Lower lobe of right lung (tissue), 2 donors: ENCODE measurements around the gene LINC01488. TPM values are rescaled to one million over a fixed set of nuclear protein-coding genes. Genes with fewer than 3 reads are reported as not detected.

ENCODE experiments used
- ATAC-seq, 2 donors: fragments of 200-7000 bp; cut with Tn5 transposase; one replicate each; pipeline ENCODE4 v1.9.1; 2020 to 2022; ENCODE audit warnings: mild to moderate bottlenecking in 2 of 2, moderate library complexity in 2 of 2
- DNase-seq: peaks from one replicate; pipeline ENCODE4 v3.0.0-alpha.2; 2020
- H3K27ac ChIP-seq: fragments of 200-600 bp; one replicate; pipeline ENCODE4 v1.8.0; 2022
- H3K27me3 ChIP-seq: fragments of 200-600 bp; one replicate; pipeline ENCODE4 v1.8.0; 2022; ENCODE audit warnings: low read depth
- H3K36me3 ChIP-seq: fragments of 200-600 bp; one replicate; pipeline ENCODE4 v1.8.0; 2022; ENCODE audit warnings: mild to moderate bottlenecking
- H3K4me1 ChIP-seq: fragments of 200-600 bp; one replicate; pipeline ENCODE4 v1.8.0; 2022
- H3K4me3 ChIP-seq: fragments of 200-600 bp; one replicate; pipeline ENCODE4 v1.8.0; 2022; ENCODE audit warnings: mild to moderate bottlenecking
- H3K9me3 ChIP-seq: fragments of 200-600 bp; one replicate; pipeline ENCODE4 v1.8.0; 2022
- intact Hi-C: fragments of 100-400 bp; cut with DNase I; formaldehyde crosslinking; loops from one replicate; pipeline ENCODE4 v1.11.0; 2022
- total RNA-seq: library from RNA; stranded (reverse); fragmentation: NEBNext Ultra II Directional; extraction: Animal tissue kit (Norgen Biotek cat#: 25700); gene quantifications from one replicate; pipeline ENCODE4 v1.2.1, GENCODE V29; 2021
- TF ChIP-seq, protein P1 (sequence below): fragments of 200-600 bp; IDR thresholded peaks from one replicate; pipeline ENCODE4 v1.8.0; 2022; ENCODE audit warnings: antibody characterized with exemption, mild to moderate bottlenecking
- donor health status: DM: no; HTN: yes; CAD: no; lungs with severe emphysema.

LINC01488 gene
- total RNA-seq, 1 donor from 2014 or later: not detected

DNA sequence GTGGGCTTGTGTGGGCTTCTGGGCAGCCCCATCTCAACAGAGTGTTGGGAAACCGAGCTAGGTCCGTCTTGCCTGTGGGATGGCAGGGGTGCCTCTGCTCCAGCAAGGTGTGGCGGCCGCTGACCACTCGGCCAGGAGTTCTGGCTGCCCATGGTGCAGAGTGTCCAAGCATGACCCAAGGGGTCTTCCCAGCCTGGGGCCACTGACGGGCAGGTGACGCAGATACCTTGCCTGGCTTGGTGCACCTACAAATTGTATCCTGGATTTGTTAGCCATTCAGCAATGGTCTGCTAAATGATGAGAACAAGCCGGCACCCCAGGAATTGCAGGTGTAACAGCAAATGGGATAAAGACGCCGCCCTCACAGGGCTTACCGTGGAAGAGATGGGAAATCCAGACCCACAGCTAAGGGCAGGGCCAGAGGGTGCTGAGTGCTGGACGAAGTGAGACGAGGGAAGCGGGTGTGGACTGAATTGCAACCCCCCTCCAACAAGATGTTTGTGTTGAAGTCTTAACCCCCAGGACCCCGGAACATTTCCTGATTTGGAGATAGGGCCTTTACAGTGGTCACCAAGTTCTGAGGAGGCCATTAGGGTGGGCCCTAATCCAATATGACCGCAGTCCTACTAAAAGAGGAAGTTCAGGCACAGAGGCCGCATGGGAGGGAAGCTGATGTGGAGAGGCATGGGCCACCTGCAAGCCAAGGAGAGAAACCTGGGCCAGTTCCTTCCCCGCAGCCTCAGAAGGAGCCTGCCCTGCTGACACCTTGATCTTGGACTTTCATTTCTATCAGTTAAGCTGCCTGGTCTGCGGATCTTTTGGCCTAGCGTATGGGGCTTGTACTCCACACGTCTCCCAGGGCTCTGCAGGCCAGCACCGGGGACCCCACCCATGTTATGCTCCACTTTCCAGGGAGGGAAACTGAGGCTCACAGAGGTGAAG, 45.2 kb upstream of the LINC01488 start:
- H3K4me1 ChIP-seq: peaks cover 3% of the 10 kb centered on the region
- intact Hi-C loops: no loop called here
- ATAC-seq (no peak), DNase-seq (peak; percentile 42)
- no peaks in the 10 kb centered on the region for H3K9me3 ChIP-seq
- H3K36me3 ChIP-seq: no peaks in the 10 kb centered on the region
- TF ChIP-seq, protein P1, sequence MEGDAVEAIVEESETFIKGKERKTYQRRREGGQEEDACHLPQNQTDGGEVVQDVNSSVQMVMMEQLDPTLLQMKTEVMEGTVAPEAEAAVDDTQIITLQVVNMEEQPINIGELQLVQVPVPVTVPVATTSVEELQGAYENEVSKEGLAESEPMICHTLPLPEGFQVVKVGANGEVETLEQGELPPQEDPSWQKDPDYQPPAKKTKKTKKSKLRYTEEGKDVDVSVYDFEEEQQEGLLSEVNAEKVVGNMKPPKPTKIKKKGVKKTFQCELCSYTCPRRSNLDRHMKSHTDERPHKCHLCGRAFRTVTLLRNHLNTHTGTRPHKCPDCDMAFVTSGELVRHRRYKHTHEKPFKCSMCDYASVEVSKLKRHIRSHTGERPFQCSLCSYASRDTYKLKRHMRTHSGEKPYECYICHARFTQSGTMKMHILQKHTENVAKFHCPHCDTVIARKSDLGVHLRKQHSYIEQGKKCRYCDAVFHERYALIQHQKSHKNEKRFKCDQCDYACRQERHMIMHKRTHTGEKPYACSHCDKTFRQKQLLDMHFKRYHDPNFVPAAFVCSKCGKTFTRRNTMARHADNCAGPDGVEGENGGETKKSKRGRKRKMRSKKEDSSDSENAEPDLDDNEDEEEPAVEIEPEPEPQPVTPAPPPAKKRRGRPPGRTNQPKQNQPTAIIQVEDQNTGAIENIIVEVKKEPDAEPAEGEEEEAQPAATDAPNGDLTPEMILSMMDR: no peak
- peak overlapping the region; percentile 39 for H3K27ac ChIP-seq
- H3K27me3 ChIP-seq: no peaks in the 10 kb centered on the region
- no peak overlapping the region for H3K4me3 ChIP-seq

DNA sequence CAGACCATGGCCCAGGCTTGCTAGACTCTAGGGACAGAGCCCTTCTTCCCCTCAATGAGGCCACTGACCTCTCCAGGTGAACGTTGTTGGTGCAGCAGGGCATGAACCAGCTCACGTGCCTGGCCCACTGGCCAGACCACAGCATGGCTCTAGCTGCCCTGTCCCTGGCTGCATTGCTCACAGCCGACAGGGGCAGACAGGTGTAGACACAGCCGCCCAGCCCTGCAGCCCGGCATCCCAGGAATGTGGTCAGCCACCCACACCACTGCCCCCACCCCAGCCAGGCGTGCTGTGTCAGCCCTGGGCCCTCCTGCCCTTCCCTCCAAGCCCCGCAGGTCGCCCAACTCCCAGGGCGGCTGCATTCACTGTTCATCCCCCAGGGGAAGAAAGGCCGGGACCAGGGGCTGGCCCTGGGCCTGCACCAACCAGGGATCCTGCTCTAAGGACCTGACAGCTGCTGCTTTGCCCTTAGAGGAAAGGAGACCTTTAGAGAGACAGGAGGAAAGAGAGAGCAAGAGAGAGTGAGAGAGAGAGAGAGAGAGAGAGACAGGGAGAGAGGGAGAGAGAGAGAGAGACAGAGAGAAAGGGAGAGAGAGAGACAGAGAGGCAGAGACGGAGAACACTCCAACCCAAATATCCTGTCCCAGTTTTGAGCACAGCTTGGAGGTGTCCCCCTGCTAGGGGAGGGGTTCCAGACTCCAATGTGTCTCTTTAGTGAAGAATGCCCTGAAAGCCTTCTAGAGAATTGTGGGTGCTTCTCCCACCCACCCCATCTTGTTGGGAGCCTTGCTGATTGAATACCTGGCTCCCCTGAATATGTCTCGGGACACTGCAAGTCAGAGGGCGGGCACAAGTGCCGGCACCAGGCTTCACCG, 44.2 kb upstream of the LINC01488 start:
- H3K27ac ChIP-seq: peak overlapping the region; percentile 39

DNA sequence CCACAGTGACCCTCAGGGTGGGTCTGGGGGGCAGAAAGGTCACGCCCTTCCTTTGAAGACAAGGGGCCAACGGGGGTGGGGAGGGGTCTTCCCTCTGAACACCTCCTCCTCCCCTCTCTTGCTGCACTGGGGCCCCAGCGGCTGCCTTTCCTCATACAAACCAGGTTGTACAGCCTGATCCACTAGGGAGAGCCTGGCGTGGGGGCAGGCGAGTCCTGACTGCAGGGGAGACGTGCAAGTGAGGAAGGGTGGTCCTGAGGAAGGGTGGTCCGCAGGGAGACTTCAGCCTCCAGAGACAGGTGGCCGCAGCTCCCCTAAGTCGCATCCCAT, 43.6 kb upstream of the LINC01488 start:
- H3K27ac ChIP-seq: no peak overlapping the region
- DNase-seq: no peak
- H3K4me3 ChIP-seq: no peak overlapping the region
- H3K9me3 ChIP-seq: no peaks in the 10 kb centered on the region
- no peaks in the 10 kb centered on the region for H3K27me3 ChIP-seq
- TF ChIP-seq, protein P1: no peak
- no peaks in the 10 kb centered on the region for H3K36me3 ChIP-seq
- no peak for ATAC-seq
- H3K4me1 ChIP-seq: peaks cover 13% of the 10 kb centered on the region
- intact Hi-C loops: no loop called here

More for the DNA sequence above, 44.2 kb upstream of the LINC01488 start:
- ATAC-seq (peak; percentile 90 to 92), DNase-seq (peak; percentile 84)
- intact Hi-C loops: no loop called here
- H3K36me3 ChIP-seq: no peaks in the 10 kb centered on the region
- H3K4me1 ChIP-seq: peaks cover 7% of the 10 kb centered on the region
- TF ChIP-seq, protein P1: no peak
- H3K27me3 ChIP-seq: no peaks in the 10 kb centered on the region
- no peak overlapping the region for H3K4me3 ChIP-seq
- no peaks in the 10 kb centered on the region for H3K9me3 ChIP-seq

DNA sequence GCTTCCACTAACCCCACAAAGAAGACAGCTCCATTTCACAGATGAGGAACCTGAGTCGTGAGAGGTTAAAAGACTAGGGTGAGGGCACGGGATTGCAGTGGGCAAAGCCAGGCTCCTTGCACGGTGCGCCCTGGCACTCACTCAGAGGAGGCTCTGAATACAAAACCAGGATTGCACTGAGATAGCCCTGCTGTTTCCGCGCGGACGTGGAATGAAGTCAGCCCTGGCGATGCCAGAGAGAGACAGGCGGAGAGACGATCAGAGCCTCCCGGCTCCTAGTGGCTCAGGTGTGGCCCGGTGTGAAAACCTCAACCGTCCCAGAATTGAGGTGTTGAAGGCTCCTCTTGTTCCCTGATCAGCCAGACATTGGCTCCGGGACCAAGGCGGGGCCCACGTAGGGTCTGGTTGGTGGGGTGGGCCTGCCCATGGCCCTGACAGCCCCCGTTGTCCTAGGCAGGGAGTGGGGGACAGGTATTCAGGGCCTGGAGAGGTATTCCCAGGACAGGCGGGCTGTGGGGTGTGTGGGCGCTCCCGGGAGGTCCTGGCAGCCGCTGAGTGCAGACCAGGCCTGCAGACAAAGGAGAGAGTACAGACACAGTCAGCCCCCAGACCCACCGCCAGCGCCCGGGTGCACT, 43.1 kb upstream of the LINC01488 start:
- TF ChIP-seq, protein P1: no peak
- H3K9me3 ChIP-seq: no peaks in the 10 kb centered on the region
- no peak overlapping the region for H3K4me3 ChIP-seq
- H3K27me3 ChIP-seq: no peaks in the 10 kb centered on the region
- intact Hi-C loops: no loop called here
- H3K4me1 ChIP-seq: peaks cover 18% of the 10 kb centered on the region
- no peak overlapping the region for H3K27ac ChIP-seq
- ATAC-seq (no peak), DNase-seq (no peak)
- no peaks in the 10 kb centered on the region for H3K36me3 ChIP-seq

DNA sequence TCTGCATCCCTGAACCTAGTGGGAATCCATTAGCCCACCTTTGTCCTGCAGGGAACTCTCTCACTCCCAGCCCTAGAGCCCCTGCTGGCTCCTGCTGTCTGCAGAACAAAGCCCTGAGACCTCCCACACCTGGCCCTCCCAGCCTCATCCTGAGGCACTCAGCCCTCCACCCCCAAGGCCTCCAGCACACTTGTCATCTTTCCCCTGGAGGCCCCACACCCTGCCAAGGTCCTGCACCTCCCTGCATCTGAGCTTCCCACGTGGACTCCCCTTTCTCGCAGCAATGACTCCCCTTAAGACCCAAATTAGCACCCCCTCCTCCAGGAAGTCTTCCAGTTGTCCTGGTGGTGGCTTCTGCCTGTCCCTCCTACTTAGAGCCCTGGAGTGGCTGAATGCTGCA, 42.3 kb upstream of the LINC01488 start:
- intact Hi-C loops: no loop called here

More for the DNA sequence above, 42.3 kb upstream of the LINC01488 start:
- Histone ChIP-seq H3K27me3 (no peaks in the 10 kb centered on the region), H3K27ac (no peak overlapping the region), H3K4me3 (no peak overlapping the region), H3K4me1 (peaks cover 26% of the 10 kb centered on the region), H3K9me3 (no peaks in the 10 kb centered on the region), H3K36me3 (no peaks in the 10 kb centered on the region)
- TF ChIP-seq, protein P1: no peak
- ATAC-seq (no peak), DNase-seq (peak; percentile 26)
